HG02759 (cell line): ENCODE results near the gene MTMR1.

Experiments used
- ATAC-seq: cut with Tn5 transposase; IDR thresholded peaks from one replicate; pipeline ENCODE4 v1.9.1; 2021; ENCODE audit warnings: mild to moderate bottlenecking, moderate library complexity; ENCODE audit not compliant: unreplicated experiment

The MTMR1 gene

DNA sequence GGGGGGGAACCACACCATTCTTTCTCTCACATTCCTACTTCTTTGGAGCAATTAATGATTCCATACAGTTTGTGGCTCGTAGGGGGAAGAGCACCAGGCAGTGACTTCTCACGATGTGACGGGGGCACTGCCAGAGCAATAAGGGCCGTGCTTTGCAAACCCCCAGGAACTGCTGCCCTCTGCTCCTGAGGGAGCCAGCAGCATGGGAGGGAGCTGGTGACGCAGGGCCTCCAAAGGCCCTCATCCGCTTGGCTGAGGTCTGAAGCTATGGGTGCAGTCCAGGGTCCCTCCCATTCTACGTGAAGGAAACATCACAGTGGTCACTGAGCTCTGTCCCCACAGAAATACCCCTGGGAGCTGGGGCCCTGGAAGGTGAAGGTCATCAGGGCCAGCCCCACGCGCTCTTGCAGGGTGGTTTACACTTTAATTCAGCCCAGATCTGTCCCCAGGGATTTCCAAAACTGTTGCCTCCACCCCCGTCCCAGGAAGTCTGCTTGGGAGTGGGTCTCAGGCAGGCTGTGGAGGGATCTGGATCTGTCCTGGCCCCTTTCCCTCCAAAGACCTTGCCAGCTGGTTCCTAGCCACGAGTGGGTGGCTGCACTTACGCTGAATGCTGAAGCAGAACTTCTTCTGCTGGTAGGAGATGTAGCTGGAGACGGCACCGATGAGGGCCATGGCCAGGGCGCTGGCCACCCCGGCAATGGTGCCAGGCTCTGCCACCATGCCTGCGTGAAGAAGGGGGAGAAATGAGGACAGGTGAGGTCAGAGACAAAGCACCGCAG, 82.6 kb downstream of the MTMR1 start:
- ATAC-seq, result no peak

DNA sequence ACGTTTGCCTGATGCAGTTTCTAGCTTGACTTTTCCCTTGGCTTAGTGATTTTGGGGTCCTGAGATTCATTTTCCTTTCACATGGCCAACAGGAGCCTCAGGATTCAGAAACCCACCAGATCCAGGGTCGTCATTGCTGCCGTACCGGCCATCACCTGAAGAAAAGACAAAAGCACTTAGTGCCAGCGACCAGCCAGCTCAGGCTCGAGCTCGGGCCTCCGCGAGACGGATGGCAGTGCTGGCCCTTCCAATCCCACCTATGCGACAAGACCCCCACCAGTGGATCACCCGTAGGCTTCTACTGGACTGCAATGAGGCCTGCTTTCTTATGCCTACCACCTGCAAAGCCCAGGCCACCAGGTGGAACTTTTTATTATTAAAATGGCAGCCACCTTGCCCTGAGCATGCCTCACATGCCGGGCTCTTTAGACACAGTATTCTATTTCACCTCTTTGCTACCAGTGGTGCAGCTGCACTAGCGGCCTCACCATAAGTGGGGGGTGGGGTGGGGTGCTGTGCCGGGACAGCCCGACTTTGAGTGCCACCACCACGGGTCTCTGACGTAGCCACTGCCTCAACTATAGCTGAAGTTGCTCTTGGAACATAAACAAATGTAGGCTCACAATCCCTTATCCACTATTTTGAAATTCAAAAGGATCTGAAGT, 84.3 kb downstream of the MTMR1 start:
- no peak for ATAC-seq

DNA sequence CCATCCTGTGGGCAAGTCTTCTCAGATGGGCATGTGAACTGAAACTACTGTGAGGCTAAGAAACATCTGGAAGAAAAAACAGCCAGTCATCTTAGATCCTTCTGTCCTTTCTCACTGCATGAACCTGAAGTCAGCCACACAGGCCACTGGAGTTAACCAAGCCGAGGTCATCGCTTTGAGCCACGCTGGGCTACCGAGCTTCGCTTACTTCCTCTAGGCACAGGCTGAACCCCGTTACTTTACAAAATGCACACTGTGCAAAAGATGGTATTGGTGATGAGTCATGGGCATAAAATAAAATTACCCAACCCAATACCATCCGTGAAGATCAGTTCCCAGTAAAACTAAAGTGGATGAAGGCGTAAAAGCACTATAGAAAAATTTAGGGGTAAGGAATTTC, 86.2 kb downstream of the MTMR1 start:
- no peak for ATAC-seq

DNA sequence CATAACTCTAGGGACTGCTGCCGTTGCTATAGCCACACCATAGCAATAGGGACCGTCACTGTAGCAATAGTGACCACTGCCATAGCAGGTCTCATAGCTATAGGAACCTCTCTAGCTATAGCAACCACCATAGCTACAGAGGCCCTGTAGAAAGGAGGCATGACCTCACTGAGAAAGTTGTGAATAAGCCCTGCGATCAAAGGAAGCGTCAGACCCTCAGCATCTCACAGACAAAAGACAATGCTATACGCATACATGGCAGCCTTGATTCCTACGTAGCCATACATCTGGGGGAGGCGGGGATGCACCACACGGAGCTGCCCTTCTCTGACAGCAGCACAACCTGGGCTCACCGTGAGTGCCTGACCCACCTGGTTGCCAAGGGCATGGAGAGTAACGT, 88.5 kb downstream of the MTMR1 start:
- no peak for ATAC-seq

DNA sequence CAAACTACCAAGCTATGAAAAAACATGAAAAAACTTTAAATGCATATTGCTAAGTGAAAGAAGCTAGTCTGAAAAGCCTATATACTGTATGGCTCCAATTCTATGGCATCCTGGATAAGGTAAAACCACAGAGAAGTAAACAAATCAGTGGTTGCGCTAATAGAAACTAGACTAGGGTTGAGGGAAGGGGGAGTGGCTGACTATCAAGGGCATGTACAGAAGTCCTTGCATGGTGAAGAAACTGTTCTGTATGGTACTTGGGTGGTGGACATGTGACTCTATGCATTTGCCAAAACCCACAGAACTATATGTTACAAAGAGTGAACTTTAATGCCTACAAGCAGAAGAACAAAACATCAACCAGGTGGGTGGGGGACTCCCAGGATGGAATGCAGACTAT, 96.8 kb downstream of the MTMR1 start:
- ATAC-seq, result no peak

DNA sequence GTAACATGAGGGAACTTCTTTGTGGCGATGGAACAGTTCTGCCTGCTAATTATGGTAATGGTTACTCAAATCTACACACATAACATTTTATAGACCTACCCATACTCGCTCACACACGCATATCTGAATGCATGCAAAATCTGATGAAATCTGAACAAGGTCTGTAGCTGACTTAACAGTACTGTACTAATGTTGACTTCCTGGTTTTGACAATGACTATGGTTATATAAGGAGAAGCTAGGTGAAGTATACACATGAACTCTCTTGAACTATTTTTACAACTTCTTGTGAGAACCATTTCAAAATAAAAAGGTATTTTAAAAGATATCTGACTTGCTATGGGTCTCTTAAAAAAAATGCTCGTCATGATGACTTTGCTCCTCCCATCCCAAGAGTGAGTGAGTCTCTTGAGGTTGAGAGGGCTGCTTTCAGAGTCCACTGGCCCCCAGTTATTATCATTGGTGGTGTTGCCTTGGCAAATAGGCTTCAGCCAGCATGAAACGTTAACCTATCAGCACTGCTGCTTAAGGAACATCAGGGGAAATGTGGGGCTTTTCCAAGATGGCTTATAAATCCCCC, 99.8 kb downstream of the MTMR1 start:
- ATAC-seq, result no peak

DNA sequence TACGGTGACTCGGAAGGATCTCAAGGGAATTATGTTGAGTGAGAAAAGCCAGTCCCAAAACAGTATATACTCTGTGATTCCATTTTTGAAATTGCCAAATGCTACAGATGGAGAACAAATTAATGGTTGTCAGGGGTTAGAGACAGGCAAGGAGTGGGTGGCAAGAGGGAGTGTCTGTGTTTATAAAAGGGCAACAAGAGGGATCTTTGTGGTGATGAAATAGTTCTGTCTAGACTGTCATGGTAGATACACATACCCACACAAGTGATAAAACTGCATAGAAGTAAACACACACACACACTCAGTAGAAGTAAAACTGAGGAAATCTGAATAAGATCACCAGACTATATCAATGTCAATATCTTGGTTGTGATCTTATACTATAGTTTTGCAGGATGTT, 112.5 kb downstream of the MTMR1 start:
- no peak for ATAC-seq

DNA sequence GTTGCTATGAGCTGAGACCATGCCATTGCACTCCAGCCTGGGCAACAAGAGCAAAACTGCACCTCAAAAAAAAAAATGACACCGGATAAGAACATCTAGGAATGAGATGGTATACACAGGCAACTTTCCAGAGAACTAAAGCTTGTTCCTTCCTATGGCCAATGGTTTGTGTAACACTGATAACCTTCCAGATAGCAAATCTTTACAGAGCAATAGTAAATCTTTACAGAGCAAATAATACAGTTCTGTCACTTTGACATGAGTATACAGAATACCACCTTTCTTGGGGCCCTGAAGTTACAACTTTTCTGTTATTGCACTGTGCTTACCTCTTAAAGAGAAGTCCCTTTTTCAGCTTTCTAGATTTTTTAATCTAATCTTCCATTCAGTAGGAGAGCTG, 113.6 kb downstream of the MTMR1 start:
- ATAC-seq, result no peak

DNA sequence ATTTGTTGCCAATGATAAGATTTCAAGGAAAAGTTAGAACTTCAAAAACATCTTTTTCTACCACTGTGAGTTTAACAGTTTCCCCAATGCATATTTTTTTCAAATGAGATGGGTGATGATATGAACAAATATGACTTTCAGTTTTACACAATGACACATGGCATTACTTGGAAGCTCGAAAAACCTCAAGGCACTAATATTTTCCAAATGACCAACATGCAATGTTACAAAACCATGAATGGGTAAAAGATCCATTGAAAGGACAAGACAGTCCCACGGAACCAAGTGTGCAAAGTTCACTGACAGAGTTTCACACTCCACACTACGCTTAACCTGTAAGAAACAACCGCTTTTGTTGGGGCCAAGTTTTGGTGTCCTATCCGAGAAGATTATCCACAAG, 120.7 kb downstream of the MTMR1 start:
- no peak for ATAC-seq
